ENCODE measurements around the gene SEMA4D. TPM values are rescaled to one million over a fixed set of nuclear protein-coding genes. Genes with fewer than 3 reads are reported as not detected.

SEMA4D gene
- total and polyA plus RNA-seq, 2 of the 13 experiments (the other 11 are each of a cell fraction or from before 2014, with no cell fraction given), result 0.13 to 0.16 TPM

DNA sequence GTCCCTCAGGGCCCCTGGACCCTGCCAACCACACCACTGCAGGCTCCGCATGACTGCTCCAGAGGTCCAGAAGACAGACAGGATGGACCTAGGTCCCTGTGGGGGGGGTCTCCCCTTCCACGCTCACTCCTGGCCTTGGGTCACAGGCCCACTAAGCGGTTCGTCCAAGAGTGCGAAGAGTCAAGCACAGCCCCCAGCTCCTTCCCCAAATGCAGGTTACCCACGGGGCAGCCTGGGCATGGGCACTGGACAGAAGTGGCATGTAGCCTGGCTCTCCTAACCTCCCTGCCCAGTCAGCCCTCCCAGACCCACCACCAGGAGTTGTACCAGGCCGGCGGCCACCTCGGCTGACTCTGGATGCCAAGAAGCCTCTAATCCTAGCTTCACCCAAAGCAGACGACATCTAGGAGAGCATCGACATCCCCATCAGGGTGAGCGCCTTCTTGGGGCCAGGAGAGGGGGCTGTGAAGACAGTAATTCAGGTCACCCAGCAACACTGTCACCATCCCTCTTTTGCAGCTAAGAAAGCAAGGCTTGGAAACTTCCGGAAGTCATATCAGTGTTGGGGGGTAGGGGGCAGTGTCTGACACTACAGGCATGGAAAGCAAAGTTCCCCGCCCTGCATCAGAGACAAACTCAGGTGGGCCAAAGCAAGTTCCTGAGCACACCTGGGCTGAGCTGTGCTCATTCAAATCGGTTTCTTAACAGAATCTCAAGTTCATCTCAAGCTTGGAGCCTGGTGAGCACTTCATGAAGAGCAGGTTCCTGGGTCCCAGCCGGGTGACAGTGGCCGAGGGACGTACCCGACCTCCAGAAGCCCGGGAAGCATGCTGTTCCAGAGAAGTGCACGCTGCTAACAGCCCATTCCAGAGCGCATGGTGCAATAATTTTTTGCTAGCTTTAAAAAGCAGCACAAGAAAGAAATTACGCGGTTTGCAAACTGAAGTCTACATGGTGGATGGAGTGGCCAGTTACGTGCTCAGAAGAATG lies 68.7 kb downstream of the SEMA4D start:
- Histone ChIP-seq H2AFZ (ENCODE audit: low read length) (no peak overlapping the region), H3K9ac (ENCODE audit: insufficient read depth, low read depth, low read length) (no peak overlapping the region), H3K4me2 (ENCODE audit: low read depth, low read length) (no peak overlapping the region), H4K20me1 (ENCODE audit: insufficient read depth, low read length) (no peaks in the 10 kb centered on the region), H3K9me3 (ENCODE audit: low read length) (no peaks in the 10 kb centered on the region), H3K27ac (ENCODE audit: extremely low read length, insufficient read depth, low read length) (no peak overlapping the region), H3K36me3 (replicated peaks in 1 of 2; ENCODE audit: control insufficient read depth in 1 of 2, insufficient read depth in 2 of 2, low read length in 2 of 2) (no peaks in the 10 kb centered on the region), H3K4me3 (replicated peaks in 1 of 3; ENCODE audit: insufficient read depth in 1 of 3, low read depth in 2 of 3, low read length in 3 of 3) (no peak overlapping the region), H3K27me3 (ENCODE audit: control insufficient read depth in 1 of 2, insufficient read depth in 2 of 2, low read length in 2 of 2) (peaks cover 1 to 8% of the 10 kb centered on the region in 2 experiments; a peak in 2 of 5 replicates), H3K79me2 (ENCODE audit: insufficient read depth, low read length) (no peaks in the 10 kb centered on the region), H3K4me1 (ENCODE audit: insufficient read depth, low read length) (peaks cover 8% of the 10 kb centered on the region)
- FAIRE-seq (no peak), ATAC-seq (no peak), DNase-seq (ENCODE audit: low spot score) (no peak)
- WGBS (ENCODE audit: low lambda C conversion rate), result 68% methylated on average over 14 of the region's 25 CpGs
- intact Hi-C loops (cut with micrococcal nuclease; ENCODE audit: unreplicated experiment), result no loop called here
- in situ Hi-C loops (cut with HindIII; ENCODE audit: extremely low pct_ligation_motif_present, low pct_unique_long_range_greater_than_20kb), result no loop called here
- POLR2A ChIA-PET, result no interaction called here
- BruUV-seq (replicated peaks), result no TSS peak
- CTCF ChIA-PET (ENCODE audit: low intra/inter-chr PET ratio, low total read pairs), result no interaction called here
- TF ChIP-seq, protein P1, sequence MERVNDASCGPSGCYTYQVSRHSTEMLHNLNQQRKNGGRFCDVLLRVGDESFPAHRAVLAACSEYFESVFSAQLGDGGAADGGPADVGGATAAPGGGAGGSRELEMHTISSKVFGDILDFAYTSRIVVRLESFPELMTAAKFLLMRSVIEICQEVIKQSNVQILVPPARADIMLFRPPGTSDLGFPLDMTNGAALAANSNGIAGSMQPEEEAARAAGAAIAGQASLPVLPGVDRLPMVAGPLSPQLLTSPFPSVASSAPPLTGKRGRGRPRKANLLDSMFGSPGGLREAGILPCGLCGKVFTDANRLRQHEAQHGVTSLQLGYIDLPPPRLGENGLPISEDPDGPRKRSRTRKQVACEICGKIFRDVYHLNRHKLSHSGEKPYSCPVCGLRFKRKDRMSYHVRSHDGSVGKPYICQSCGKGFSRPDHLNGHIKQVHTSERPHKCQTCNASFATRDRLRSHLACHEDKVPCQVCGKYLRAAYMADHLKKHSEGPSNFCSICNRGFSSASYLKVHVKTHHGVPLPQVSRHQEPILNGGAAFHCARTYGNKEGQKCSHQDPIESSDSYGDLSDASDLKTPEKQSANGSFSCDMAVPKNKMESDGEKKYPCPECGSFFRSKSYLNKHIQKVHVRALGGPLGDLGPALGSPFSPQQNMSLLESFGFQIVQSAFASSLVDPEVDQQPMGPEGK (CRISPR knock-in tag; IDR thresholded peaks at IDR 0.05), result no peak
- no peak for TF ChIP-seq ZNF451 (CRISPR knock-in tag; IDR thresholded peaks at IDR 0.05)
- no peak for TF ChIP-seq ZNF543 (CRISPR knock-in tag; IDR thresholded peaks at IDR 0.05)
- TF ChIP-seq DR1 (CRISPR knock-in tag; IDR thresholded peaks at IDR 0.05), result no peak
- peak; percentile 20; the same call in 1 of the 2 replicates for TF ChIP-seq STAG1 (CRISPR knock-in tag; IDR thresholded peaks at IDR 0.05)
- TF ChIP-seq ZNF234 (CRISPR knock-in tag; conservative IDR thresholded peaks at IDR 0.05), result no peak
- TF ChIP-seq, protein P2, sequence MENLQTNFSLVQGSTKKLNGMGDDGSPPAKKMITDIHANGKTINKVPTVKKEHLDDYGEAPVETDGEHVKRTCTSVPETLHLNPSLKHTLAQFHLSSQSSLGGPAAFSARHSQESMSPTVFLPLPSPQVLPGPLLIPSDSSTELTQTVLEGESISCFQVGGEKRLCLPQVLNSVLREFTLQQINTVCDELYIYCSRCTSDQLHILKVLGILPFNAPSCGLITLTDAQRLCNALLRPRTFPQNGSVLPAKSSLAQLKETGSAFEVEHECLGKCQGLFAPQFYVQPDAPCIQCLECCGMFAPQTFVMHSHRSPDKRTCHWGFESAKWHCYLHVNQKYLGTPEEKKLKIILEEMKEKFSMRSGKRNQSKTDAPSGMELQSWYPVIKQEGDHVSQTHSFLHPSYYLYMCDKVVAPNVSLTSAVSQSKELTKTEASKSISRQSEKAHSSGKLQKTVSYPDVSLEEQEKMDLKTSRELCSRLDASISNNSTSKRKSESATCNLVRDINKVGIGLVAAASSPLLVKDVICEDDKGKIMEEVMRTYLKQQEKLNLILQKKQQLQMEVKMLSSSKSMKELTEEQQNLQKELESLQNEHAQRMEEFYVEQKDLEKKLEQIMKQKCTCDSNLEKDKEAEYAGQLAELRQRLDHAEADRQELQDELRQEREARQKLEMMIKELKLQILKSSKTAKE (CRISPR knock-in tag; IDR thresholded peaks at IDR 0.05; ENCODE audit: borderline replicate concordance), result no peak
- no peak for TF ChIP-seq ZNF83 (CRISPR knock-in tag; IDR thresholded peaks at IDR 0.05; ENCODE audit: borderline replicate concordance)
- TF ChIP-seq, protein P3, sequence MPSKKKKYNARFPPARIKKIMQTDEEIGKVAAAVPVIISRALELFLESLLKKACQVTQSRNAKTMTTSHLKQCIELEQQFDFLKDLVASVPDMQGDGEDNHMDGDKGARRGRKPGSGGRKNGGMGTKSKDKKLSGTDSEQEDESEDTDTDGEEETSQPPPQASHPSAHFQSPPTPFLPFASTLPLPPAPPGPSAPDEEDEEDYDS (CRISPR knock-in tag; IDR thresholded peaks at IDR 0.05), result no peak
- no peak for TF ChIP-seq EHMT2 (IDR thresholded peaks at IDR 0.05; ENCODE audit: borderline replicate concordance, low read depth, low read length)
- TF ChIP-seq SRF (IDR thresholded peaks at IDR 0.05; ENCODE audit: low read depth, low read length), result no peak
- TF ChIP-seq, protein P4, sequence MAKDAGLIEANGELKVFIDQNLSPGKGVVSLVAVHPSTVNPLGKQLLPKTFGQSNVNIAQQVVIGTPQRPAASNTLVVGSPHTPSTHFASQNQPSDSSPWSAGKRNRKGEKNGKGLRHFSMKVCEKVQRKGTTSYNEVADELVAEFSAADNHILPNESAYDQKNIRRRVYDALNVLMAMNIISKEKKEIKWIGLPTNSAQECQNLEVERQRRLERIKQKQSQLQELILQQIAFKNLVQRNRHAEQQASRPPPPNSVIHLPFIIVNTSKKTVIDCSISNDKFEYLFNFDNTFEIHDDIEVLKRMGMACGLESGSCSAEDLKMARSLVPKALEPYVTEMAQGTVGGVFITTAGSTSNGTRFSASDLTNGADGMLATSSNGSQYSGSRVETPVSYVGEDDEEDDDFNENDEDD (CRISPR knock-in tag; IDR thresholded peaks at IDR 0.05; ENCODE audit: borderline replicate concordance), result no peak
- TF ChIP-seq ATF7-NPFF (CRISPR knock-in tag; IDR thresholded peaks at IDR 0.05; ENCODE audit: low read depth), result no peak
- no peak for TF ChIP-seq FOXK2 (IDR thresholded peaks at IDR 0.05)
- TF ChIP-seq POGZ (CRISPR knock-in tag; IDR thresholded peaks at IDR 0.05), result no peak
- no peak for TF ChIP-seq ZNF577 (CRISPR knock-in tag; IDR thresholded peaks at IDR 0.05; ENCODE audit: borderline replicate concordance, low read depth)
- TF ChIP-seq, protein P5, sequence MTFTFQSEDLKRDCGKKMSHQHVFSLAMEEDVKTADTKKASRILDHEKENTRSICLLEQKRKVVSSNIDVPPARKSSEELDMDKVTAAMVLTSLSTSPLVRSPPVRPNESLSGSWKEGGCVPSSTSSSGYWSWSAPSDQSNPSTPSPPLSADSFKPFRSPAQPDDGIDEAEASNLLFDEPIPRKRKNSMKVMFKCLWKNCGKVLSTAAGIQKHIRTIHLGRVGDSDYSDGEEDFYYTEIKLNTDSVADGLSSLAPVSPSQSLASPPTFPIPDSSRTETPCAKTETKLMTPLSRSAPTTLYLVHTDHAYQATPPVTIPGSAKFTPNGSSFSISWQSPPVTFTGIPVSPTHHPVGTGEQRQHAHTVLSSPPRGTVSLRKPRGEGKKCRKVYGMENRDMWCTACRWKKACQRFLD (CRISPR knock-in tag; IDR thresholded peaks at IDR 0.05; ENCODE audit: borderline replicate concordance), result no peak
